Colon (tissue), 2 donors: ENCODE results near the gene RTP5.

Experiments used
- FAIRE-seq: peaks from 2 replicates; lab custom pipeline; 2012; peaks lifted over from hg19 to GRCh38; lab: Jason Lieb, UNC
- donor health status: control.
- donor health status: control.

The RTP5 gene

GRCh38 chr2:241843321-241844065 lies 26.0 kb upstream of the RTP5 start:
- FAIRE-seq: no peak

GRCh38 chr2:241844066-241844728 lies 25.3 kb upstream of the RTP5 start:
- no peak for FAIRE-seq

GRCh38 chr2:241844831-241845578 lies 24.5 kb upstream of the RTP5 start:
- FAIRE-seq: no peak

GRCh38 chr2:241846406-241846805 lies 23.1 kb upstream of the RTP5 start:
- FAIRE-seq: no peak

GRCh38 chr2:241848761-241849615 lies 20.5 kb upstream of the RTP5 start:
- no peak for FAIRE-seq

- no peak for FAIRE-seq
Measured at GRCh38 chr2:241849616-241850543, 19.6 kb upstream of the RTP5 start.

- FAIRE-seq: no peak
Measured at GRCh38 chr2:241850544-241851324, 18.8 kb upstream of the RTP5 start.

- no peak for FAIRE-seq
Measured at GRCh38 chr2:241851325-241852115, 18.0 kb upstream of the RTP5 start.

GRCh38 chr2:241852116-241852980 lies 17.2 kb upstream of the RTP5 start:
- no peak for FAIRE-seq

GRCh38 chr2:241852981-241853631 lies 16.4 kb upstream of the RTP5 start:
- FAIRE-seq: no peak

- FAIRE-seq: no peak
Measured at GRCh38 chr2:241853651-241854341, 15.7 kb upstream of the RTP5 start.

- no peak for FAIRE-seq
Measured at GRCh38 chr2:241854342-241855244, 14.9 kb upstream of the RTP5 start.

GRCh38 chr2:241855245-241855887 lies 14.2 kb upstream of the RTP5 start:
- FAIRE-seq: no peak

GRCh38 chr2:241855888-241856422 lies 13.6 kb upstream of the RTP5 start:
- no peak for FAIRE-seq

- FAIRE-seq: no peak
Measured at GRCh38 chr2:241857041-241857541, 12.4 kb upstream of the RTP5 start.
